ENCODE measurements around the gene OSBPL10.
"Not testable (repeated sequence)": the region's sequence is repeated elsewhere in the genome, so short reads cannot be mapped to it uniquely, and the experiment has no call there.

- TF ChIP-seq, protein P1, sequence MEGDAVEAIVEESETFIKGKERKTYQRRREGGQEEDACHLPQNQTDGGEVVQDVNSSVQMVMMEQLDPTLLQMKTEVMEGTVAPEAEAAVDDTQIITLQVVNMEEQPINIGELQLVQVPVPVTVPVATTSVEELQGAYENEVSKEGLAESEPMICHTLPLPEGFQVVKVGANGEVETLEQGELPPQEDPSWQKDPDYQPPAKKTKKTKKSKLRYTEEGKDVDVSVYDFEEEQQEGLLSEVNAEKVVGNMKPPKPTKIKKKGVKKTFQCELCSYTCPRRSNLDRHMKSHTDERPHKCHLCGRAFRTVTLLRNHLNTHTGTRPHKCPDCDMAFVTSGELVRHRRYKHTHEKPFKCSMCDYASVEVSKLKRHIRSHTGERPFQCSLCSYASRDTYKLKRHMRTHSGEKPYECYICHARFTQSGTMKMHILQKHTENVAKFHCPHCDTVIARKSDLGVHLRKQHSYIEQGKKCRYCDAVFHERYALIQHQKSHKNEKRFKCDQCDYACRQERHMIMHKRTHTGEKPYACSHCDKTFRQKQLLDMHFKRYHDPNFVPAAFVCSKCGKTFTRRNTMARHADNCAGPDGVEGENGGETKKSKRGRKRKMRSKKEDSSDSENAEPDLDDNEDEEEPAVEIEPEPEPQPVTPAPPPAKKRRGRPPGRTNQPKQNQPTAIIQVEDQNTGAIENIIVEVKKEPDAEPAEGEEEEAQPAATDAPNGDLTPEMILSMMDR (IDR thresholded peaks at IDR 0.05), result not testable (repeated sequence)
- not testable (repeated sequence) for TF ChIP-seq EZH2 (IDR thresholded peaks at IDR 0.05)
Measured at GRCh38 chr3:31860642-31861041, 120.4 kb downstream of the OSBPL10 start.

All from neural progenitor cell (in vitro differentiated cells).